Stomach (tissue), 4 donors: ENCODE data around the gene EID2.

Source experiments
- CTCF ChIP-seq, 7 experiments: fragments of 450-650 bp in 4 of 7; fragments of 200-600 bp in 3 of 7; sonication (generic) in 3 of 7; IDR thresholded peaks; one replicate each; pipeline ENCODE4 v1.5.1; 2016 to 2019; ENCODE audit warnings: antibody characterized with exemption in 7 of 7, control low read depth in 2 of 7, mild to moderate bottlenecking in 1 of 7
- EP300 ChIP-seq: sonication (generic); formaldehyde crosslinking; IDR thresholded peaks from one replicate; pipeline ENCODE4 v1.6.1; 2017; ENCODE audit warnings: antibody characterized with exemption
- POLR2A ChIP-seq, 4 donors: fragments of 450-650 bp; IDR thresholded peaks; one replicate each; pipeline ENCODE4 v1.6.1; 2016; ENCODE audit warnings: antibody characterized with exemption in 4 of 4, control low read depth in 2 of 4, mild to moderate bottlenecking in 1 of 4, moderate library complexity in 1 of 4
- POLR2AphosphoS5 ChIP-seq, 3 donors: sonication (generic); formaldehyde crosslinking; IDR thresholded peaks; one replicate each; pipeline ENCODE4 v1.6.1; 2016; ENCODE audit warnings: antibody characterized with exemption in 3 of 3

GRCh38 chr19:39588066-39588465, 48.1 kb upstream of the EID2 start:
- no peak for TF ChIP-seq POLR2AphosphoS5 (IDR thresholded peaks at IDR 0.05)
- no peak for TF ChIP-seq CTCF (IDR thresholded peaks at IDR 0.05)
- no peak for TF ChIP-seq POLR2A (IDR thresholded peaks at IDR 0.05)
- no peak for TF ChIP-seq EP300
